Activated CD8-positive, alpha-beta memory T cell treated with anti-CD3 and anti-CD28 coated beads, Interleukin-2, amount 50 U/mL, for 24 hours (primary cell): ENCODE data around the gene RECQL5.
"Not testable (repeated sequence)": the region's sequence is repeated elsewhere in the genome, so short reads cannot be mapped to it uniquely, and the experiment has no call there.

Source experiments
- DNase-seq: peaks from one replicate; pipeline ENCODE4 v3.0.0-alpha.2; 2020; ENCODE audit errors: extremely low read depth

RECQL5 gene

GRCh38 chr17:75592348-75593020 is 74.5 kb downstream of the RECQL5 start:
- no peak for DNase-seq

GRCh38 chr17:75591722-75592302 is 75.1 kb downstream of the RECQL5 start:
- no peak for DNase-seq

DNA sequence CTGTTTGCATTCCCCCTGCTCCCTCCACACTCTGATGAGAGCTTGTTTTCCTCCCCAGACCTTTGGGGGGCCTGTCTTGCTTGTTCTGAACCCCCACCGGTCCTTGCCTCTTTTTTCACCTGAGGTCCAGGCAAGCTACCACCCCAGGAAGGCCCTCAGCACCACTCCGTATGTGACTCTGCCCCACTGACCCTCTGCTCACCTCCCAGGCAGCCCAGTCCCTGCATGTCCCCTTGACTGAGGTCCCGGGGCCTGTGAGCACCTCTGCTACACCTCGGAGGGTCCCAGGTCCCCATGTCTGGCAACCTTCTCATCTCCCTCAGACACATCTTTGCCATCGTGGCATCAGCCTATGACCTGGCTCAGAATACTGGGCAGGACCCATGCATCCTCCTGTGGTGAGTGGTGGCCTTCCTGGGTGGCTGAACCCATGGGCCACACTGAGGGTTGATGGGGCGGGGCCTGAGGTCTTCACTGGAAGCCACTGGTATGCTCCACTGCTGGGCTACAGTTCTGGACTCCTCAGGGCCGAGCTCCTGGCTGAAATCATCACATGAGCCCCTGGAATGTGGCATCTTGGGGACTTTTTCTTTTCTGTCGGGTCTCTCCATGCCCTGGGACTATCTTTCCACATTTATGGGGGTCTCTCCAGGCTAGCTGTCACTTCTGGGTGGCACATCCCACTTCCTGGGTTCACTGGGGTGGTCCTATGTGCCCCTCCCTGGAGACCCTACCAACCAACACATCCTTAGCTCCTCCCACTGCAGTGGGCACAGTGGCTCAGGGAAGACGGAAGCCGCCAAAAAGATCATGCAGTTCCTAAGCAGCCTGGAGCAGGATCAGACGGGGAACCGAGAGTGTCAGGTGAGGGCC is 75.9 kb downstream of the RECQL5 start:
- DNase-seq, result no peak

- no peak for DNase-seq
These were observed 76.6 kb downstream of the RECQL5 start for GRCh38 chr17:75590314-75590761.

GRCh38 chr17:75589919-75590303 is 77.0 kb downstream of the RECQL5 start:
- no peak for DNase-seq

DNA sequence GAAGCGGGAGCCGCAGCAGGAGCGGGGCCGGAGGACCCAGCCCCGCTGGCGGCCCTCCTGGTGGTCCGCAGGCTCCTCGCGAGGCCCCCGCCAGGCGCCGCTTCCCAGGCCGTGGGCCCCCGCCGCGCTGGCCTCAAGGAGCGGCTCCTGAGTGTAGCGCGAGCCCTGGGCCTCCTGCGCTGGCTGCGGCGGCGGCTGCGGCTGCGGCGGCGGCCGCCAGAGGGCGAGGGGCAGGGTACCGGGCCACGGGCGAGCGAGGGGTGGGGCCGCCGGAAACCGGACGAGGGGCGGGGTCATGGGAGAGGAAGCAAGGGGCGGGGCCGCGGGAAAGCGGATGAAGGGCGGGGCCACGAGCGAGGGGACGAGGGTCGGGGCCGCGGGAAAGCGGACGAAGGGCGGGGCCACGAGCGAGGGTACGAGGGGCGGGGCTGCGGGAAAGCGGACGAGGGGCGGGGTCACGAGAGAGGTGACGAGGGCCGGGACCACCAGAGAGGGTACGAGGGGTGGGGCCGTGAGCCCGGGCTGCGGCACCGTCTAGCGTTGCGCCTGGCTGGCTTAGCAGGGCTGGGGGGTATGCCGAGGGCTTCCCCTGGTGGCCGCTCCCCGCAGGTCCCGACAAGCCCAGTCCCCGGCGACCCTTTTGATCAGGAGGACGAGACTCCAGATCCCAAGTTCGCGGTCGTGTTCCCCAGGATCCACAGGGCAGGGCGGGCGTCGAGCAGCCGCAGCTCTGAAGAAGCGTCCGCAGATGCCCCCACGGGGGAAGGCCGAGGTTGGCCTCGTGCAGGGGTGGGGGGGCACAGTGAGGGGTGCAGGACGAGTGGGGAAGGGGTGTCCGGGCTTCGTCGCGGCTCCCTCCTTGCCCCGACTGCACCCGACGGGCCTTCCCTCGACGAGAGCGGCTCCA is 77.7 kb downstream of the RECQL5 start:
- DNase-seq, result peak; percentile 93

- no peak for DNase-seq
These were observed 78.3 kb downstream of the RECQL5 start for GRCh38 chr17:75588596-75589011.

DNA sequence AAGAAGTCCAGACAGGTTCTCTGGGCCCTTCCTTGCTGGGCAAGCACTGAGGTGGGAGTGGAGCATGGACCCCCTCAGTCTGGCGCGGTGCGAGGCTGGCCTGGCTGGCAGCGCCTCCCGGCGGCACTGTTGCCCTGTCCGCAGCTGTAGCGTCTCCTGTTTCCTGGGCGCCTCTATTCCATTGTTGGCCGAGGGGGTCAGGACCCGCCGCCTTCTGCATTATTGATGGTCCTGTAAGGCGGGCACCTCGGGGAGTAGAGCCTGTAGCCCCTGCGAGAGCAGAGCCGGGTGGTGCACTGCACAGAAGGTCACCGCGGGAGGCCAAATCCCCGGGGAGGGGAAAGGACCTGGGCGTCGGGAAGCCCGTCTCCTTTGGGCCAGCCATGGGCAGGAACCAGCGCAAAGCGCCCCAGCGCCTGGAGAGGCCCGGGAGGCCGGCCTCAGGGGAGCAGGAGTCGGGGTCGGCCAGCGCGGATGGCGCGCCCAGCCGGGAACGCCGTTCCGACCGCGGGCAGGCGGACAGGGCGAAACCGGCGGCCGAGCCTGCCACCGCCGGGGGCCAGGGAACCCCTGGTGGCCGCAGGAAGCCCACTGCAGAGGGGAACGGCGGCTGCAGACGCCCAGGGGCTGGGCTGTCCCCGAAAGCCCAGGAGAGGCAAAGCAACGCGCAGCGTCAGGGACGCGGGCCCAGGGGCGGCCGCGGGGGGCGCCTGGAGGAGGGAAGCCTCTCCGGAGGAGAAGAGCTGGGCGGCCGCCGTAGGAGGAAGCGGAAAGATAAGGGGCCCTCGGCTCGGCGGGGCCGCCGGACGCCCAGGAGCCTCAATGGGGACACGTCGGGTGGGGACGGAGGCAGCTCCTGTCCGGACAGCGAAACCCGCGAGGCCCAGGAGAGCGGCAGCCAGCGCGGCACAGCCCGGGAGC is 79.0 kb downstream of the RECQL5 start, which contains the start of gene MYO15B:
Gene MYO15B, plus strand, starts transcription at position 126 of the 921 bp plus-strand sequence. Its CDS starts 258 bp downstream, at position 384.
- DNase-seq, result no peak

DNA sequence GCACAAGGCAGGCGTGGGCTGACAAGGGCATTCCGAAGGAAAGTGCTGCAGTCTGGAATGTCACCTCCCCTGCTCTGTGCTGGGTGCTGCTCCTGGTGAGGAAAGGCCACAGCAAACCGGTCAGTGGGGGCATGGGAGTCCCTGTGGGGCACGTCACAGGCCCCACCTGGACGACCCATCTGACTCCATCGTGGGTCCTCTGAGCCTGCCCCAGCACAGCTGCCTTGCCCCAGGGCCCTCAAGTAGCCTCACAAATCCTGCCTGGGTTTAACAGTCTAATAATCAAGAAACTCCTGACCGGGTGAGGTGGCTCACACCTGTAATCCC is 82.1 kb downstream of the RECQL5 start:
- DNase-seq, result no peak

DNA sequence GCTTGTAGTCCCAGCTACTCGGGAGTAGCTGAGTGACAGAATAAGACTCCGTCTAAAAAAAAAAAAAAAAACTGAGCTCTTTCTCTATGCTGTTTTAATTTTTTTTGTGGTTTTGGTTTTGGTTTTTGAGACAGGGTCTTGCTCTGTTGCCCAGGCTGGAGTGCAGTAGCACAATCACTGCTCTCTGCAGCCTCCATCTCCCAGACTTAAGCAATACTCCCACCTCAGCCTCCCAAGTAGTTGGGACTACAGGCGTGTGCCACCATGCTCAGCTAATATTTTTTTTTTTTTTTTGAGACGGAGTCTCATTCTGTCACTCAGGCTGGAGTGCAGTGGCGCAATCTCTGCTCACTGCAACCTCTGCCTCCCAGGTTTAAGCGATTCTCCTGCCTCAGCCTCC is 83.8 kb downstream of the RECQL5 start:
- not testable (repeated sequence) for DNase-seq

- DNase-seq, result peak; percentile 25
These were observed 85.7 kb downstream of the RECQL5 start for GRCh38 chr17:75581121-75581725.
